Right ventricle myocardium inferior (tissue), 1 donor: ENCODE data around the gene CDX1. TPM values are rescaled to one million over a fixed set of nuclear protein-coding genes. Genes with fewer than 3 reads are reported as not detected.

ENCODE experiments used
- ATAC-seq: fragments of 200-7000 bp; cut with Tn5 transposase; one replicate; pipeline ENCODE4 v1.9.1; 2020; ENCODE audit warnings: mild to moderate bottlenecking, moderate library complexity
- DNase-seq: peaks from one replicate; pipeline ENCODE4 v3.0.0; 2021; ENCODE audit errors: missing footprints
- intact Hi-C: fragments of 100-400 bp; cut with DNase I; formaldehyde crosslinking; loops from one replicate; pipeline ENCODE4 v1.11.0; 2022
- total RNA-seq: library from RNA; stranded (reverse); fragmentation: NEBNext Ultra II Directional; extraction: Animal tissue kit (Norgen Biotek cat#: 25700); gene quantifications from one replicate; pipeline ENCODE4 v1.2.1, GENCODE V29; 2021
- donor health status: DM: no; HTN: yes; CAD: no; lungs with severe emphysema.

Gene CDX1
- total RNA-seq, 1 donor from 2014 or later = not detected

- ATAC-seq (no peak), DNase-seq (no peak)
- intact Hi-C loops = no loop called here
Measured at GRCh38 chr5:150156540-150156939, 10.0 kb upstream of the CDX1 start.

GRCh38 chr5:150157168-150157567 lies 9.4 kb upstream of the CDX1 start:
- intact Hi-C loops = no loop called here
- no peak for ATAC-seq

GRCh38 chr5:150158170-150158949 lies 8.2 kb upstream of the CDX1 start:
- intact Hi-C loops = loop anchor here (2.0 kb wide), 1 partner anchor 20 kb away; no protein-coding TSS in a partner anchor
- ATAC-seq = no peak
- no peak for DNase-seq

More at GRCh38 chr5:150157168-150157567, 9.4 kb upstream of the CDX1 start:
- DNase-seq = no peak

GRCh38 chr5:150159031-150159430 lies 7.5 kb upstream of the CDX1 start:
- intact Hi-C loops = loop anchor here (2.0 kb wide), 1 partner anchor 20 kb away; no protein-coding TSS in a partner anchor
- ATAC-seq = no peak
- DNase-seq = no peak

- intact Hi-C loops = loop anchor here (2.0 to 10.0 kb wide), 3 partner anchors 21 to 275 kb away; no protein-coding TSS in a partner anchor
- peak; percentile 11 for ATAC-seq
- peak; percentile 74 for DNase-seq
Measured at GRCh38 chr5:150159741-150160179, 6.8 kb upstream of the CDX1 start.

- ATAC-seq (no peak), DNase-seq (no peak)
- intact Hi-C loops = loop anchor here (1.0 to 10.0 kb wide), 4 partner anchors 20 to 274 kb away; no protein-coding TSS in a partner anchor
Measured at GRCh38 chr5:150160448-150161081, 6.0 kb upstream of the CDX1 start.

- DNase-seq = peak; percentile 88
- intact Hi-C loops = loop anchor here (1.0 to 10.0 kb wide), 4 partner anchors 19 to 273 kb away; no protein-coding TSS in a partner anchor
- peak; percentile 51 for ATAC-seq
Measured at GRCh38 chr5:150161242-150162141, 5.1 kb upstream of the CDX1 start.

- DNase-seq (no peak), ATAC-seq (no peak)
- intact Hi-C loops = loop anchor here (10.0 kb wide), 1 partner anchor 273 kb away; no protein-coding TSS in a partner anchor
Measured at GRCh38 chr5:150162142-150162513, 4.5 kb upstream of the CDX1 start.

- intact Hi-C loops = loop anchor here (10.0 kb wide), 1 partner anchor 272 kb away; no protein-coding TSS in a partner anchor
- no peak for DNase-seq
- ATAC-seq = no peak
Measured at GRCh38 chr5:150163035-150163434, 3.5 kb upstream of the CDX1 start.

- DNase-seq (peak; percentile 88), ATAC-seq (peak; percentile 59)
- intact Hi-C loops = loop anchor here (10.0 kb wide), 1 partner anchor 271 kb away; no protein-coding TSS in a partner anchor
Measured at GRCh38 chr5:150163547-150164059, 3.0 kb upstream of the CDX1 start.

GRCh38 chr5:150164211-150164980 lies 2.2 kb upstream of the CDX1 start:
- peak; percentile 24 for ATAC-seq
- intact Hi-C loops = loop anchor here (10.0 kb wide), 1 partner anchor 270 kb away; no protein-coding TSS in a partner anchor
- peak; percentile 21 for DNase-seq

- peak; percentile 57 for DNase-seq
- ATAC-seq = no peak
- intact Hi-C loops = loop anchor here (10.0 kb wide), 1 partner anchor 269 kb away; no protein-coding TSS in a partner anchor
Measured at GRCh38 chr5:150166037-150166649, 435 bp upstream of the CDX1 start.

GRCh38 chr5:150167512-150167850 lies 903 bp downstream of the CDX1 start:
- intact Hi-C loops = loop anchor here (10.0 kb wide), 1 partner anchor 267 kb away; no protein-coding TSS in a partner anchor
- no peak for DNase-seq
- ATAC-seq = no peak

GRCh38 chr5:150167908-150168307 lies 1.3 kb downstream of the CDX1 start:
- DNase-seq (peak; percentile 60), ATAC-seq (no peak)
- intact Hi-C loops = loop anchor here (10.0 kb wide), 1 partner anchor 267 kb away; no protein-coding TSS in a partner anchor

- DNase-seq (peak; percentile 32), ATAC-seq (no peak)
- intact Hi-C loops = loop anchor here (10.0 kb wide), 1 partner anchor 266 kb away; no protein-coding TSS in a partner anchor
Measured at GRCh38 chr5:150168864-150169263, 2.3 kb downstream of the CDX1 start.

GRCh38 chr5:150172145-150172544 lies 5.6 kb downstream of the CDX1 start:
- DNase-seq (no peak), ATAC-seq (no peak)
- intact Hi-C loops = no loop called here

GRCh38 chr5:150172556-150172955 lies 6.0 kb downstream of the CDX1 start:
- ATAC-seq (no peak), DNase-seq (peak; percentile 28)
- intact Hi-C loops = no loop called here
